GM19240 (cell line): Measurements from ENCODE around the gene CCNJL.

ENCODE experiments used
- DNase-seq: peaks from one replicate; pipeline ENCODE4 v3.0.0; 2011; ENCODE audit warnings: low spot score; ENCODE audit not compliant: insufficient read length

Gene CCNJL

GRCh38 chr5:160333721-160334120 is 21.4 kb upstream of the CCNJL start:
- DNase-seq, result no peak

DNA sequence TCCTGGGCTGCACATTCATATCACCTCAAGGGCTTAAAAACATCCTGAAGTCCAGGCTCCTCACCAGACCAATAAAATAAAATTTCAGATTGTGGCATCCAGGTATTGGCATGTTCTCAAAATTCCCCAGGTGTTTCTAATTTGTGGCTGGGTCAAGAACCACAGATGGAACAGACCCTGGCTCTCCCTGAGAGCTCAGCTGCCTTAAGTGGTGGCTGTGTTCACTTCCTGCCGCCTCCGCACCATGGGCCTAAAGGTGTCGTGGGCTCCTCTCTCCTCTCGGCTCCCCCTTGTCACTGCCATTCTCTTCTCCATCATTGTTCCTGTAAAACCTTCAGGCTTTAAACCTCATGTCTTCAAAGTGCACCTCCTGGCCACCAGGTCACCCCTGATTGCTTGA is 17.8 kb upstream of the CCNJL start:
- DNase-seq, result no peak

- DNase-seq, result no peak
Observed at GRCh38 chr5:160327818-160328217, 15.5 kb upstream of the CCNJL start.

- DNase-seq, result no peak
Observed at GRCh38 chr5:160326981-160327380, 14.6 kb upstream of the CCNJL start.

DNA sequence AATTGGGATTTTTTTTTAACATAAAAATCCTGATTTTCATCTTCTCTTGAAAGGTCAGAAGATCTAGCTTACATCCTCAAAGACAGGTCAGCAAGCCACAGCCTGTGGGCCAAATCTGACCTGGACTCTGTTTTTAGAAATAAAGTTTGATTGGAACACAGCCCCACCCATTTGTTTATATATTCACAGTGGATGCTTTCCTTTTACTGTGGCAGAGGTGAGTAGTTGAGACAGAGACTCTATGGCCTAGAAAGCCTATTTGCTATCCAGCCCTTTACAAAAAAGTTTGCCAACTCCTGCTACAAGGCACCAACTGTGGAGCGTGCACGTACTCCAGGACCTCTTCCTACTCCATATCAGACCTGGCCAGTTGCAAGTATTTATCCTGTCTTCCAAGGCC is 13.4 kb upstream of the CCNJL start:
- DNase-seq, result no peak

- DNase-seq, result no peak
Observed at GRCh38 chr5:160324886-160325285, 12.5 kb upstream of the CCNJL start.

- no peak for DNase-seq
Observed at GRCh38 chr5:160318409-160318808, 6.0 kb upstream of the CCNJL start.

DNA sequence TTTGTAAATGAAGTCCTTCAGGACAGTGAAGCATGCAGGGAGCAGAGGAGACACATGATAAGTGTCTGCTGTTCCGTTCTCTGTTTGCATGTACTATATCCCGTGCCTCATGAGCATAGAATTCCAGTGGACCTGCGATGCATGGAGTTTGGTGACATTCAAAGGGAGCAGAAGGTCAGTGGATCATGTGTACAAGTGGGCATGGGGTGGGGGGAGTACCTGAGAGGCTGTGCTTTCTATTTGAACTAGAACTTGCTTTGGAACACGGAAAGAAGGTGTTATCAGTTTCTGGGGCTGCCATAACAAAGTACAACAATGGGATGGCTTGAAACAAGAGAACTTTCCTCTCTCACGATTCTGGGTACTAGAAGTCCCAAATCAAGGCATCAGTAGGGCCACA is 5.1 kb upstream of the CCNJL start:
- DNase-seq, result no peak

GRCh38 chr5:160315968-160316367 is 3.6 kb upstream of the CCNJL start:
- no peak for DNase-seq

- no peak for DNase-seq
Observed at GRCh38 chr5:160312960-160313727, 780 bp upstream of the CCNJL start.

- DNase-seq, result no peak
Observed at GRCh38 chr5:160311491-160312133, 752 bp downstream of the CCNJL start.

DNA sequence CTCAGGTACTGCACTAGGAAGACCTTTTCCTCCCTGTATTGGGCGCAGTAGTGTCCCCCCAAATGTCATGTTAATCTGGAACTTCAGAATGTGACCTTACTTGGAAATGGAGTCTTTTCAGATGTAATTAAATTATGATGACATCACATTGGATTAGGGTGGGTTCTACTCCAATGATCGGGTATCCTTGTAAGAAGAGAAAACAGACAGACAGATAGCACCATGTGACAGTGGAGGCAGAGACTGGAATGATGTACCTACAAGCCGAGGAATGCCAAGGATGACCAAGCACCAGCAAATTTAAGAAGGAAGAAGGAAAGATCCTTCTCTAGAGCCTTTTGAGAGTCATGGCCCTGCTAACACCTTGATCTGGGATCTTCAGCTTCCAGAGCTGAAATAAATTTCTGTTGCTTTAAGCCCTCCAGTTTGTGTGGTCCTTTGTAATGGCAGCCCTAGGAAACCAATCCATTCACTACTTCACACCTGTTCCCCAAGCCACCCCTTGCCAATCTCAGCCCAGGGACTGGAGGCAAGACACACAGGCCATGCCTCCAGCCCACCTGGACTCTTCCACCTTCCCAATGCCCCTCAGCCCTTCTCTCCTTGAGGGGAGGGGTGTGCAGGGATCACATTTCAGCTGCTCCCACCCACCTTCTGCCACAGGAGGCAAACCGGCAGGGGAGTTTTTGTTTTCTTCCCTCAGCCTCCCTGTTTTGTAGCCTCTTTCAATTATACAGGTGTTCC is 1.6 kb downstream of the CCNJL start:
- DNase-seq, result no peak

DNA sequence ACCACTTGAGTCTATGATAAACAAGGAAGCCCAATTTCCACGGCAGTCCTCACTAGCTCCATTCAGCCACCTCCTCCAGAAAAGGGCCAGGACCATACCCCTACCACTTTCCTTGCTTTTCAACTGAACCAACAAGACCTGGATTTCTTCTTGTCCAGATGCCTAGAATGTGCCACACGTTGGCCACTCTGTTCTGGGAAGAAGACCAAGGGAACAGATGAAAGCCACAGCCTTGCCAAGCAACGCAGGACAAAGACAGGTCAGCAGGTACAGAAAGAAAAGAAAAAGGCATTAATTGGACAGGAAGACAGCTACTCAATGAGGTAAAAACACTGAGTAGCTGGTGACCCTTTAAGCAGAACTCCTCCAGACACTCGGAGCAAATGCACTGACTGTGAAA is 2.2 kb downstream of the CCNJL start:
- DNase-seq, result no peak

DNA sequence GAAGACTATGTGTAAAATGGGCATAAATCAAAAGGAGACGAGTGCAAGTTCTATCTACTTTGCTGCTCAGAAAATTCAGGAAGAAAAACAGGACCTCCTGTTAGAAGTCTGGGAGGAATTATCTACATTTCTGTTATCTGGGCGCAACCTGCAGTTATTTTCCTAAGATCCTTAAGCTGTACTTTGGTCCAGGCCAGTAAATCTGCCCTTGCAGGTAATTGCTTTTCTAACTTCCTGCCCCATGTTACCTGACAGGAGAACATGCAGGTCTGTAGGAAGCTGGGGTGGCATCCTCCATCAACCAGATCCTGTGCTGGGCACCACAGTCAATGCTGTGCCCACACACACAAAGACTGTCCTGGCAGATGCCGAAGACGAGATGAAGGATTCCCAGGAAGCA is 5.7 kb downstream of the CCNJL start:
- no peak for DNase-seq

- no peak for DNase-seq
Observed at GRCh38 chr5:160305319-160305718, 7.0 kb downstream of the CCNJL start.

DNA sequence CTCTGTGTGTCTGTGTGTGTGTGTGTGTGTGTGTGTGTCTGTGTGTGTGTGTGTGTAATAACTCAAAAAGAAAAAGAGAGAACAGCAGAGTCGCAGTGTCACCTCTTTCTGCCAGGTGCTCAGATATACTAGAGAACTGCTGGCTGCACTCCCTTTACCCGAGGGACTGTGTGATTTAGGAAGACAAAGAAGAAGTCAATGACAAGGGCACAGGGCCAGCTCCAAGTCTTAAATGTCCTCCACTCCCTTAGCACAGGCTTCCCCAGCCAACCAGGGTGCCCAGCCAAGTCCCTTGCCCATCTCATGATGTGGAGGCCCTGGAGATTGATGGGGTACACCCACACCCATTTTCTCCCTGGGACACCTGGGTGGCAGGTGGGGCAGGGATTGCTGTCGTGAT is 8.7 kb downstream of the CCNJL start:
- DNase-seq, result no peak

DNA sequence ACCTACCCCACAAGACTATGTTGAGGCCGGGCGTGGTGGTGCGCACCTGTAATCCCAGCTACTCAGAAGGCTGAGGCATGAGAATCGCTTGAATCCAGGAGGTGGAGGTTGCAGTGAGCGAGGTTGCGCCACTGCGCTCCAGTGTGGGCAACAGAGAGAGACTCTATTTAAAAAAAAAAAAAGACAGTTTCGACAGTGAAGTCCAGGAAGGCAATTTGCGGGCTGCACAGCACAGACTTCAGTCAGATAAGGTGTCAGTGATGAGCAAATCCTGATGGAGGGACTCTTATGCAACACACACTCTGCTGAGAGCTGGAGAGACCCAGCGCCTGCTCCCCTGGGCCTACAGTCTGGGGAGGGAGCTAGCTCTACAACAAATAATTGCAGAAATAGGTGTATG is 14.2 kb downstream of the CCNJL start:
- no peak for DNase-seq

- no peak for DNase-seq
Observed at GRCh38 chr5:160297776-160298175, 14.6 kb downstream of the CCNJL start.

DNA sequence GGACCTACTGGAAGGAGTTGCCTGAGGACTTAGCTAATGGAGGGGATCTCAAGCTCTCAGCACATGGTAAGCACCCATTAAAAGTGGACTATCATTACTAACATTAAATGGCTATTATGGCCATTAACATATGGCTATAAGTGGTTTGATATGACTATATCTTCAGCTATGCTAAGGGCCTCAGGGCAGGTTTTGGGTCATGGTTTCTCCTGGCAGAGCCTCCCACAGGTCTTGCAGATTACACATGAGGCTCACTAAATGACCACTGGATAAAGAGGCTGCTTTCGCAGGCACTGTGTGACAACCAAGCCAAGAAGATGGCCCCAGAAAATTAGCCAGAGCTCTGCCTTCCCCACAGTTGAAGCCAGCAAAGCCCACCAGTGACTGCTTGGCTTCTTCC is 15.4 kb downstream of the CCNJL start:
- DNase-seq, result no peak

DNA sequence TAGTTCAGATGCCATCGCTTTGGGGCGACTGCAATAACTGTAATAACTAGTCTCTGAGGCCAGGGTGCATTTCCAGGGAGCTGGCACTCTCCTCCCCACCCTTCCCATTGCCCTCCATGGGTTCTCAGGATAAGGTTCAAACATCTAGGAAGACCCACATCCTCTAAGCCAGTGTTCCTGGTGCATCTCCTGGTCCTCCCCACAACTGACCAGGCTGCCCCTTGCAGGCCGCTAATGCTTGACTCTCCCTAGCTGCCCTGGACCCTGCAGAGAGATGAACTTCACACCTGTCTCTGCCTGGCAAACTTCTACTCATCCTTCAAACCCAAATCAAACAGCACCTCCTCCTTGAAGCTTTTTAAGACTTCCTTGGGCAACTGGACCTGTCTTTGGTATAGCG is 15.9 kb downstream of the CCNJL start:
- DNase-seq, result no peak

GRCh38 chr5:160293901-160294561 is 18.3 kb downstream of the CCNJL start:
- DNase-seq, result no peak

GRCh38 chr5:160293386-160293785 is 19.0 kb downstream of the CCNJL start:
- no peak for DNase-seq
